GM23248 (cell line): ENCODE data around the gene DBH. TPM values are rescaled to one million over a fixed set of nuclear protein-coding genes. Genes with fewer than 3 reads are reported as not detected.
"Not testable (repeated sequence)": the region's sequence is repeated elsewhere in the genome, so short reads cannot be mapped to it uniquely, and the experiment has no call there.

Source experiments
- DNase-seq: peaks from one replicate; pipeline ENCODE4 v3.0.0-alpha.2; 2015
- H2AFZ ChIP-seq: fragments of 200-600 bp; sonication (generic); 2 replicates; pipeline ENCODE4 v1.6.1; 2016; ENCODE audit warnings: antibody characterized with exemption
- H3F3A ChIP-seq: fragments of 200-600 bp; sonication (generic); 2 replicates; pipeline ENCODE4 v1.6.1; 2016; ENCODE audit warnings: mild to moderate bottlenecking, antibody characterized with exemption, mixed run types; ENCODE audit not compliant: insufficient read depth
- H3K27ac ChIP-seq: fragments of 200-600 bp; sonication (generic); 2 replicates; pipeline ENCODE4 v1.5.1; 2016; ENCODE audit warnings: mild to moderate bottlenecking
- H3K27me3 ChIP-seq: fragments of 200-600 bp; sonication (generic); replicated peaks from 2 replicates; pipeline ENCODE4 v1.6.1; 2016; ENCODE audit warnings: mild to moderate bottlenecking; ENCODE audit not compliant: insufficient read depth
- H3K36me3 ChIP-seq: fragments of 200-600 bp; sonication (generic); 2 replicates; pipeline ENCODE4 v1.6.1; 2016; ENCODE audit warnings: low read depth, mild to moderate bottlenecking
- H3K4me1 ChIP-seq: fragments of 200-600 bp; sonication (generic); 2 replicates; pipeline ENCODE4 v1.6.1; 2016; ENCODE audit warnings: mild to moderate bottlenecking; ENCODE audit not compliant: insufficient read depth
- H3K4me2 ChIP-seq: fragments of 200-600 bp; sonication (generic); one replicate; pipeline ENCODE4 v1.6.1; 2016; ENCODE audit warnings: mild to moderate bottlenecking; ENCODE audit not compliant: unreplicated experiment
- H3K4me3 ChIP-seq: fragments of 200-600 bp; sonication (generic); 2 replicates; pipeline ENCODE4 v1.5.1; 2016; ENCODE audit warnings: mild to moderate bottlenecking
- H3K79me2 ChIP-seq: fragments of 200-600 bp; sonication (generic); 2 replicates; pipeline ENCODE4 v1.6.1; 2016; ENCODE audit warnings: mild to moderate bottlenecking; ENCODE audit not compliant: insufficient read depth
- H3K9ac ChIP-seq: fragments of 200-600 bp; sonication (generic); 2 replicates; pipeline ENCODE4 v1.6.1; 2016; ENCODE audit warnings: mild to moderate bottlenecking
- H3K9me2 ChIP-seq: fragments of 200-600 bp; sonication (generic); 2 replicates; pipeline ENCODE4 v1.6.1; 2016; ENCODE audit warnings: mixed run types, mild to moderate bottlenecking, moderate library complexity; ENCODE audit not compliant: insufficient read depth
- H3K9me3 ChIP-seq: fragments of 200-600 bp; sonication (generic); one replicate; pipeline ENCODE4 v1.6.1; 2017; ENCODE audit warnings: low read depth
- H4K20me1 ChIP-seq: fragments of 200-600 bp; sonication (generic); 2 replicates; pipeline ENCODE4 v1.6.0; 2016; ENCODE audit not compliant: insufficient read depth
- EZH2 ChIP-seq: fragments of 200-600 bp; sonication (generic); IDR thresholded peaks from 2 replicates; pipeline ENCODE4 v1.6.1; 2018; ENCODE audit warnings: antibody characterized with exemption, mild to moderate bottlenecking; ENCODE audit not compliant: insufficient read depth, poor library complexity, severe bottlenecking
- EZH2phosphoT487 ChIP-seq: fragments of 200-600 bp; sonication (generic); IDR thresholded peaks from 2 replicates; pipeline ENCODE4 v1.6.1; 2018; ENCODE audit warnings: antibody characterized with exemption, moderate library complexity, mild to moderate bottlenecking, low read depth; ENCODE audit not compliant: insufficient read depth
- WGBS, 2 experiments: methylation state at CpG; one replicate each; pipeline ENCODE4 v1.1.6; 2015 to 2017; ENCODE audit warnings: low lambda C conversion rate in 2 of 2, low coverage in 1 of 2; ENCODE audit errors: missing lambda C conversion rate in 2 of 2; 5-methylcytosine and 5-hydroxymethylcytosine counted together
- in situ Hi-C: fragments of 300-500 bp; cut with MboI; formaldehyde crosslinking; loops from 2 replicates; pipeline ENCODE4 v1.15.0; 2020
- polyA plus RNA-seq: library from polyadenylated mRNA; unstranded; fragments of >200 nt; fragmentation: Nextera tagmentation; extraction: Ambion mirVana; gene quantifications from 2 replicates; pipeline ENCODE4 v1.2.1, GENCODE V29; 2016
- total RNA-seq: library from RNA; depleted of rRNA; stranded (reverse); fragments of >200 nt; shearing (Covaris generic); gene quantifications from 2 replicates; pipeline ENCODE4 v1.2.3, GENCODE V29; 2014

Gene DBH
- total and polyA plus RNA-seq, 2 experiments from 2014 or later: not detected

DNA sequence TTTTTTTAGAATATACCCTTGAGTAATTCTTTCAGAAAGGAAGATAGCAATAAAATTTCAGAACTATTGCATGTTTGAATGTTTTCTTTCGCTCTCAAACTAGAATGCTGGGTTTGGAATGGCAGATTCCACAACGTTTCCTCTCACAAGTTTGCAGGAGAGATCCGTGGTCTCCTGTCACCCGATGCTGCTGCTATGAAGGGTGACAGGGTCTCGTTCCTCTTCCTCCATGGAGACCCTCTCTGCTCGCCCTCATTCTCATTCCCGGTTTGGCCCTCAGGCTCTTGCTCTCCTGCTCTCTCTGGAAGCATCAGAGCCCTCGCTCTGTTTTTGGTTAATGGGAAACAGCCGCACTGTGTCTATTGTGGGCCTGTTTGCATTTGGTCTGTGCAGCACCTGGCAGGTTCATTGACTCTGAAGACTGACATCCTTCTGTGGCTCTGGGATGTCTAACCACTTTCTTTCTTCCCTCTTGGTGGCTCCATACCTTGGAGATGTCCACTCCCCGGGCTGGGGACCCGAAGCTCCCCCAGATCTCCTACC lies 14.4 kb upstream of the DBH start:
- no peak for DNase-seq
- Histone ChIP-seq H3K4me1 (no peaks in the 10 kb centered on the region), H3K79me2 (no peaks in the 10 kb centered on the region), H3K9ac (no peak overlapping the region), H4K20me1 (no peaks in the 10 kb centered on the region), H3K36me3 (no peaks in the 10 kb centered on the region), H3K4me3 (no peak overlapping the region), H3K27ac (no peak overlapping the region), H3K27me3 (peaks cover 50% of the 10 kb centered on the region), H3K9me3 (no peaks in the 10 kb centered on the region), H3K4me2 (no peak overlapping the region), H3K9me2 (no peaks in the 10 kb centered on the region), H3F3A (no peaks in the 10 kb centered on the region), H2AFZ (no peak overlapping the region)
- TF ChIP-seq EZH2 (no peak), EZH2phosphoT487 (no peak)
- WGBS, 2 experiments: 15 to 21% methylated on average over 11 of the region's 11 CpGs
- in situ Hi-C loops: no loop called here

DNA sequence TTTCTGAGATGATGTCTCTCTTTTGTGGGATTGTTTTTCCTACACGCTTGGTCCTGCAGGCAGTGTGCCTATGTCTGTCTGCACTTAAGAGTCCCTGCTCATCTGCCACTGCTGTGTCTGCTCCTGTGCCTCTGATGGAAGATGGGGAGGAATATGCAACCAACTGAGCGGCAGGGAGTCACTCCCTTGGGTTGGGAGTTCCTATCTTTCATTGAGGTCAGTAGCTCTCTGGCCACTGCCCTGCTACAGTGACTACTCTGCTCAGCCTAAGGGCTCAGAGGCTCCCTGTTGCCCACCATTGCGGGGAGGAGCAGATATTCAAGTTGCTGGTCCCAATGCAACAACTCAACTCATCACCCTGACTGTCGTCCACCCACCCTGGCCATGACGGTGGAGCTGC lies 13.6 kb upstream of the DBH start:
- in situ Hi-C loops: no loop called here
- H3K9me3 ChIP-seq: no peaks in the 10 kb centered on the region
- H3F3A ChIP-seq: no peaks in the 10 kb centered on the region
- no peak overlapping the region for H2AFZ ChIP-seq
- peaks cover 50% of the 10 kb centered on the region for H3K27me3 ChIP-seq
- no peak for TF ChIP-seq EZH2phosphoT487
- TF ChIP-seq EZH2: no peak
- no peaks in the 10 kb centered on the region for H3K79me2 ChIP-seq
- no peak overlapping the region for H3K4me3 ChIP-seq
- H3K27ac ChIP-seq: no peak overlapping the region
- H4K20me1 ChIP-seq: no peaks in the 10 kb centered on the region
- no peaks in the 10 kb centered on the region for H3K9me2 ChIP-seq
- no peak for DNase-seq
- H3K36me3 ChIP-seq: no peaks in the 10 kb centered on the region
- no peaks in the 10 kb centered on the region for H3K4me1 ChIP-seq
- H3K9ac ChIP-seq: no peak overlapping the region
- no peak overlapping the region for H3K4me2 ChIP-seq
- WGBS, 2 experiments: 44 to 48% methylated on average over 5 of the region's 5 CpGs

DNA sequence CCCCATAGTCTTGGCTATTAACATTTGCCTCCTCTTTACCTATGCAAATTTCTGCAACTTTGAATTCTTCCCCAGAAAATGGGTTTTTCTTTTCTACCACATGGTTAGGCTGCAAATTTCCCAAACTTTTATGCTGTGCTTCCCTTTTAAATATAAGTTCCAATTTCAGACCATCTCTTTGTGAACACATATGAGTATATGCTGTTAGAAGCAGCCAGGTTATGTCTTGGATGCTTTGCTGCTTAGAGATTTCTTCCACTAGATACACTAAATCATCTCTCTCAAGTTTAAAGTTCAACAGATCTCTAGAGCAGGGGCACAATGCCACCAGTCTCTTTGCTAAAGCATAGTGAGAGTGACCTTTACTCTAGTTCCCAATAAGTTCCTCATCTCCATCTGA lies 10.2 kb upstream of the DBH start:
- H2AFZ ChIP-seq, H3K9ac ChIP-seq, DNase-seq, H3K4me1 ChIP-seq, H4K20me1 ChIP-seq, in situ Hi-C loops, H3K4me3 ChIP-seq, H3F3A ChIP-seq, H3K36me3 ChIP-seq, H3K4me2 ChIP-seq, H3K9me2 ChIP-seq, H3K79me2 ChIP-seq, H3K27ac ChIP-seq, H3K9me3 ChIP-seq: not testable (repeated sequence)
- H3K27me3 ChIP-seq: peaks cover 27% of the 10 kb centered on the region

DNA sequence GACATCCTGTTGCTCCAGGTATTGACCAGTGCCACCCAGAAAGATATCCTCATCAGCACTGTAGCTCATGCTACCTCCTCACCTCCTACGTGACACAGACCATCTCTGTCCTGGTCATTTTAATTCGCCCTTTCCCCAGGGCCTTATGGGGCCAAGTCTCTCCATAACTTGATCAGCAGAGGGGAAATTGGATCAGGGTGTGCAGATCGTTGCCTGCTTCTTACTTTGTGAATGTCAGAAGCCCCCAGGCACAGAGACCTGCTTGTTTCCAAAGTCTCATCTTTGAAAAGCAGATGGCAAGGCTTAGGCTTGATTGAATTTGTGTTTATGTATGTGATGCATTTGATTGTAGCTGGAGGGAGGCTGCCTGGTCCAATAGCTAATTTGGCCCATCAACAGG lies 8.8 kb upstream of the DBH start:
- WGBS, 2 experiments: 14 to 30% methylated on average over 3 of the region's 3 CpGs
- Histone ChIP-seq H3K9me3 (no peaks in the 10 kb centered on the region), H2AFZ (no peak overlapping the region), H3K9me2 (no peaks in the 10 kb centered on the region), H3K79me2 (no peaks in the 10 kb centered on the region), H3K27me3 (peaks cover 18% of the 10 kb centered on the region), H4K20me1 (no peaks in the 10 kb centered on the region), H3K4me1 (no peaks in the 10 kb centered on the region), H3F3A (no peaks in the 10 kb centered on the region), H3K4me2 (no peak overlapping the region), H3K9ac (no peak overlapping the region), H3K36me3 (no peaks in the 10 kb centered on the region), H3K4me3 (no peak overlapping the region), H3K27ac (no peak overlapping the region)
- in situ Hi-C loops: no loop called here
- TF ChIP-seq EZH2phosphoT487 (no peak), EZH2 (no peak)
- no peak for DNase-seq

DNA sequence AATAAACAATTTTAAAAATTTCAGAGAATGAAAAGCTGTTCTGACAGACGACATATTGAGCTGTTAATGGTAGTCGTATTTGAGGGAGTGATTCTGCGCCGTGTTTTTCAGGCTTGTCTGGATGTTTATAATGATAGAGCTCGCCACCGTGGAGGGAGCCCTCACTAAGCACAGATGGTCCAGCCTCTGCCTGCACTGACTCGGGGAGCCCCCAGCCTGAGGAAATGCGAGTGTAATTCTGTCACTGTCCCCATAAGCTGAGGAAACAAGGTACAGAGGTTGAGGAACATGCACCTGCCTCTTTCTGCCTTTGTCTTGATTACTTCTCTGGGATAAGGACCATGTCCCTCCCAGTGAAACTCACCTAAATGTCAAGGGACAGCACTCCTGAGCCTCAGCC lies 7.4 kb upstream of the DBH start:
- in situ Hi-C loops: no loop called here

More for the DNA sequence above, 7.4 kb upstream of the DBH start:
- Histone ChIP-seq H3K4me2 (no peak overlapping the region), H3K4me1 (no peaks in the 10 kb centered on the region), H3K9me2 (no peaks in the 10 kb centered on the region), H3K9me3 (no peaks in the 10 kb centered on the region), H3K27me3 (peaks cover 16% of the 10 kb centered on the region), H3K36me3 (no peaks in the 10 kb centered on the region), H3K27ac (no peak overlapping the region), H4K20me1 (no peaks in the 10 kb centered on the region), H2AFZ (no peak overlapping the region), H3F3A (no peaks in the 10 kb centered on the region), H3K79me2 (no peaks in the 10 kb centered on the region), H3K4me3 (no peak overlapping the region), H3K9ac (no peak overlapping the region)
- DNase-seq: no peak
- TF ChIP-seq EZH2phosphoT487 (no peak), EZH2 (no peak)
- WGBS, 2 experiments: 48 to 53% methylated on average over 8 of the region's 8 CpGs
